HG03469 (cell line): ENCODE measurements around the gene L1TD1.
"Not testable (repeated sequence)": the region's sequence is repeated elsewhere in the genome, so short reads cannot be mapped to it uniquely, and the experiment has no call there.

ENCODE experiments used
- ATAC-seq: cut with Tn5 transposase; IDR thresholded peaks from one replicate; pipeline ENCODE4 v1.9.1; 2021; ENCODE audit warnings: mild to moderate bottlenecking, moderate library complexity, moderate number of reproducible peaks; ENCODE audit not compliant: unreplicated experiment

The L1TD1 gene

DNA sequence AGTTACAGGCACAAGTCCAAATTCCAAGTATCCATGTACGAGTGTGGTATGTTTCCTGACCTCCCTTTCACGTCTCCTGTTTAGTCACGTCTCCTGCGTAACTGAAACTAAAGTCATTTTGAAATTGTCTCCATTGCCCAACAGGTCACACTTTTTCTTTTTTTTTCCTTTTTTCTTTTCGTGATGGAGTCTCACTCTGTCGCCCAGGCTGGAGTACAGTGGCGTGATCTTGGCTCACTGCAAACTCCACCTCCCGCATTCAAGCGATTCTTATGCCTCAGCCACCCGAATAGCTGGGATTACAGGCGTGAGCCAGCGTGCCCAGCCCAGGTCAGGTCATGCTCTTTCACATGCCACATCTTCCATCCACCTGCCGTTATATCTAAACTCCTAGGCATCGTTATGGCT, 38.2 kb downstream of the L1TD1 start:
- ATAC-seq: no peak

DNA sequence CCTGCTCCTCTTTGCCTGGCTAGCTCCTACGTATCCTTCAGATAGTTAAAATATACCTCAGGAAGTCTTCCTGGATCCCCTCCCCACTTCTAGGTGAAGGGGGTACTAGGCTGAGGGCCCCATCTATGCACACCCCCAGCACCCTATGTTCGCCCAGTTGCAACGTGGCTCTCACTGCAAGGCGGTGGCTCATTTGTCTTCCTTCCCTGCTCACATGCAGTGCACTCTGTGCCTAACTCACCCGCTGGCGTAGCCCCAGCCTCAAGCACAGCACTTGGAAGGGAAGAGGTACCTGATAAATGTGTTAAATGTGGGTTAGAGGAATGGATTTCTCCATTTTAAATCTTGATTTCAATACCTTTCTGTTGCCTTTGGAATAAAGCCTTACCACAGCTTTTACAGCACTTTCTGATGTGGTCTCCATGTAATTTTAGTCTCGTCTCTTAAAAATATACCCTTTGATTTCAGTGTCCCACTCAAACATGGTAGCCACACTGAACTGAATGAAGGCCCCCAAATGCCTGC, 39.3 kb downstream of the L1TD1 start:
- no peak for ATAC-seq

DNA sequence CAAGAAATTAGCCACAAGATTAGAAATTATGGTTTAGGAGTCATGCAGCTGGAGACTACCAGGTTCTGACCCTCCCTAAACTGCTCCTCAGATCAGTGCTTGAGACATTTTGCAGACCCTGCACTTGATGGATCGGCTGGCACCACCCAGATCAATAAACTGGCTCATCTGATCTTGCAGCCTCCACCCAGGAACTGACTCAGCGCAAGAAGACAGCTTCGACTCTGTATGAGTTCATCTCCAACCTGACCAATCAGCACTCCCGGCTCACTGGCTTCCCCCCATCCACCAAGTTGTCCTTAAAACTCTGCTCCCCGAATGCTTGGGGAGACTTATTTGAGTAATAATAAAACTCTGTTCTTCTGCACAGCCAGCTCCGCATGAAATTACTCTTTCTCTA, 40.0 kb downstream of the L1TD1 start:
- ATAC-seq: no peak

DNA sequence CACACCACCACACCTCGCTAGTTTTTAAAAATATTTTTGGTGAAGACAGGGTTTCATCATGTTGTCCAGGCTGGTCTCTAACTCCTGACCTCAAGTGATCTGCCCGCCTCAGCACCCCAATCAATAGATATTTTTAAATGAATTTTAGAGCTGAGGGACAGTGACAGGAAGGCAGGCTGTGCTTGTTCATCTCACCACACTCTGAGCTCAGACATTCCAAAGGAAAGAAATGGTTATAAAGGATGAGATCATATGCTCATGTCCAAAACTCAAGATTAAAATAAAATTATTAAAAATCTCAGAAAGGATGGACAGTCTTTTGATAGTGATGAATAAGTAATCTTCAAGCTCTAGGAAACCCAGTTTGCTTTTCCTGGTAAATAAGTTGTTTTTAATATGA, 40.9 kb downstream of the L1TD1 start:
- no peak for ATAC-seq

DNA sequence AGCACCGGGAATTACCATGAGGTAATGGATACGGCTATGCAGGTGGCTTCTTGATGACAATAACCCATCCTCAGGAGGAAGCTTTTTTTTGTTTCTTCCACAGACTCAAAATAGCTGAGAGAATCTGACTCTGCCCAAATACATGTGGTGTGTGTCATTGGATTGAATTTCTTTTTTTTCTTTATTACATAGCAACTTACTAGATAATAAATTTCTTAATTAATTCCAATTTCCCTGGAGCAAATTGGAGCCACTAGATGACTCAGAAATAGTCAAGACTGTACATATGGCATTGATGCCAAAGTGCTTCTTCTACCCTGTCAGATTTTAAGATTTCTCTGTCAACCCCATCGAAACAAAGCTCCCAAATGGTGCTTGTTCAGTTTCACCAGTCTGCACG, 42.7 kb downstream of the L1TD1 start:
- no peak for ATAC-seq

DNA sequence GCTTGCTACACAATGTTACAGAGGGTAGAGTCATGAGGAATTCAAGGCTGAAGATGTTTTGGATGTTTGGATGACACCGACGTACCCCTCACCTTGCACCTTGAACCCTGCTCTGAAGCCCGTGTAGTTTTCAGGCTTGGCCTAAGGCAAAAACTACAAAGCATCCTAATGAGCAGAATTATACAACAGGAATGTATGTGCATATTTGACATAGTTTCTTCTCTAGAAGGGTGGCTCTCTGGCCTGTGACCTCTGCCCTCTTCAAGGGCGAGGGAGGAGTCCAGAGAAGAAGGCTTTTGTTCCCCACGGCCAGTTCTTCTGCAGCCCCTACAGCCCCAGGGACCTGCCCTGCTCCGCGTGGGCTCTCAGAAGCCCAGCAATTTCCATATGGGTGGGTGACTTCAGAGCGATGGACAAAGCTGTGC, 43.3 kb downstream of the L1TD1 start:
- ATAC-seq: no peak

DNA sequence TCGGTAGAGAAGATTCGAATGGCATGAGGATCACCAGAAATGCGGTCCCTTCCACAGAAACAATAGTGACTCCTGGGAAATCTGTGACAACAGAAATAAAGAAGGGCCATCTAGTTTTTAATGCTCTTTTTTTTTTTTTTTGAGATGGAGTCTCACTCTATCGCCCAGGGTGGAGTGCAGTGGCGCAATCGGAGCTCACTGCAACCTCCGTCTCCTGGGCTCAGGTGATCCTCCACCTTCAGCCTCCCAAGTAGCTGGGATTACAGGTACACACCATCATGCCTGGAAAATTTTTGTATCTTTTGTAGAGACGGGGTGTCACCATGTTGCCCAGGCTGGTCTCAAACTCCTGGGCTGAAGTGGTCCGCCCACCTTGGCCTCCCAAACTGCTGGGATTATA, 43.9 kb downstream of the L1TD1 start:
- ATAC-seq: no peak

DNA sequence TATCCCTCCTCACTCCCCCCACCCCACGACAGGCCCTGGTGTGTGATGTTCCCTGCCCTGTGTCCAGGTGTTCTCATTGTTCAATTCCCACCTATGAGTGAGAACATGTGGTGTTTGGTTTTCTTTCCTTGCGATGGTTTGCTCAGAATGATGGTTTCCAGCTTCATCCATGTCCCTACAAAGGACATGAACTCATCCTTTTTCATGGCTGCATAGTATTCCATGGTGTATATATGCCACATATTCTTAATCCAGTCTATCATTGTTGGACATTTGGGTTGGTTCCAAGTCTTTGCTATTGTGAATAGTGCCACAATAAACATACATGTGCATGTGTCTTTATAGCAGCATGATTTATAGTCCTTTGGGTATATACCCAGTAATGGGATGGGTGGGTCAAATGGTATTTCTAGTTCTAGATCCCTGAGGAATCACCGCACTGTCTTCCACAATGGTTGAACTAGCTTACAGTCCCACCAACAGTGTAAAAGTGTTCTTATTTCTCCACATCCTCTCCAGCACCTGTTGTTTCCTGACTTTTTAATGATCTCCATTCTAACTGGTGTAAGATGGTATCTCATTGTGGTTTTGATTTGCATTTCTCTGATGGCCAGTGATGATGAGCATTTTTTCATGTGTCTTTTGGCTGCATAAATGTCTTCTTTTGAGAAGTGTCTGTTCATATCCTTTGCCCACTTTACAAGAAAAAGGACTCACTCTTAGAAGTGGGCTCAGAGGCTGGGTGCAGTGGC, 45.2 kb downstream of the L1TD1 start:
- ATAC-seq: not testable (repeated sequence)

DNA sequence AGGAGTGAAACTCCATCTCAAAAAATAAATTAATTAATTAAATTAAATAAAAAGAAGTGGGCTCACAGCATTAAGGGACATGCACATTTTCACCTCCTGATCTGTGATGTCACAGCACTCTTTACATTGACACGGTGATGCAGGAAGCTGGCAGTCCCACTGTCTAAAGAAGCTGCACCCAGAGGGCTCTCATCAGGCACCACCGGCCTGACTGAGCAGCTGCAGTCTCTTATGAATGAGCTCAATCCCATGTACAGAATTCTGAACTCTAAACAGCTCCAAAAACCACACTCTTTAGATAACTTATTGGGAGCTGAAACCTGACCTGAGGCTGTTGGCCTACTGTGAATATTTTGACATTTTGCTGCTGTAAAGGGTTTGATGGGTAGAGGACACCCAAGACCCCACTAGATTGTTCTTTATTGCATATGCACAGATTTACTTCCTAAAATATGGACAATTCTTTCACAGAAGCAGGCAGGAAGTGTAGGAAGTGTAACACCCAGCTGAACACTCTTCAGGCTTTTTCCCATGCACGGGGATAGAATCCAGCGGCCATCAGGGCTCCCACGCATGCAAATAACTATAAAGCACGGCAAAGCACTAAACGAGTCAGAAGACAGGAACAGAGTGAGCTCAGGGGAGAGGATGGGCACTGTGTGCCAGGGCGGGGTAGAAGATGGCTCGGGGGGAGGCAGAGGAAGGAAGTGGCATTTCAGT, 46.2 kb downstream of the L1TD1 start:
- no peak for ATAC-seq

DNA sequence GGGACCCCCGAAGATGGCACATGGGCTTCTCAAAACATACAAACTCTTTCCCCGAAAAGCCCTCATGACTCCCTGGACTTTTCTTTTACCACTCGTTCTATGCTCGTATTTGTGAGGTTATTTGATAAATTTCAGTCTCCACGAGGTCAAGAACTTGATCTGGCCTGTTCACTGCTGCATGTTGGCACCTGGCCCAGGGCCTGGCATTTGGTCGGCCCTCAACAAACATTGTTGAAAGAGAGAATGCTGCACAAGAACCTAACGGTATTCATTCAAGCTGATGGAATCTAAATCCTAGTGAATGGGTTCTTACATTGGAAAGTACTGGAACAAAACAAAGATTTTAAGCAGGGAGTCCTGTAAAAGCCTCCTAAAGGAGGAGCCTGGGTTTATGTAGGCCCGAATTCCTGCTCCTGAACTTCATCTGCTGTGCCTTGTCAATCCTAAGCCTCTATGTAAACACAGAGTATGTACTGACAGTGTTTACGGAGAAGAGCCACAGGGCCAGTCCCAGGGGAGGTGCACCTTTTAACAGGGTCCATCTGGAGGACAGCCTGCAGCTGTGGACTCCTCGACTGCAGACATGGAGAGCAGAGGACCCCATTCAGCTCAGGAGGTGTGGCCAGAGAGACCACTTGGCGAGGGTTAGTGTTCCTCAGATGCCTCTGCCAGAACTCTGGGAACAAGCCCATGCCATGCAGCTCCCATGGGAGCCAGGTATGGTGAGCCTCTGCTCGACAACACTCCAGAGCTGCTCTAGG, 46.9 kb downstream of the L1TD1 start:
- ATAC-seq: no peak

DNA sequence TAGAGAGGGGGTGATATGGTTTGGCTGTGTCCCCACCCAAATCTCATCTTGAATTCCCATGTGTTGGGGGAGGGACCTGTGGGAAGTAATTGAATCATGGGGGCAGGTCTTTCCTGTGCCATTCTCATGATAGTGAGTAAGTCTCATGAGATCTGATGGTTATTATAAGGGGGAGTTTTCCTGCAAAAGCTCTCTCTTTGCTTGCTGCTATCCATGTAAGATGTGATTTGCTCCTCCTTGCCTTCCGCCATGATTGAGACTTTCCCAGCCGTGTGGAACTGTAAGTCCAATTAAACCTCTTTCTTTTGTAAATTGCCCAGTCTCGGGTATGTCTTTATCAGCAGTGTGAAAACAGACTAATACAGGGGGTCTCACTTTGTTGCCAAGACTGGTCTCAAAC, 49.7 kb downstream of the L1TD1 start:
- ATAC-seq: not testable (repeated sequence)

DNA sequence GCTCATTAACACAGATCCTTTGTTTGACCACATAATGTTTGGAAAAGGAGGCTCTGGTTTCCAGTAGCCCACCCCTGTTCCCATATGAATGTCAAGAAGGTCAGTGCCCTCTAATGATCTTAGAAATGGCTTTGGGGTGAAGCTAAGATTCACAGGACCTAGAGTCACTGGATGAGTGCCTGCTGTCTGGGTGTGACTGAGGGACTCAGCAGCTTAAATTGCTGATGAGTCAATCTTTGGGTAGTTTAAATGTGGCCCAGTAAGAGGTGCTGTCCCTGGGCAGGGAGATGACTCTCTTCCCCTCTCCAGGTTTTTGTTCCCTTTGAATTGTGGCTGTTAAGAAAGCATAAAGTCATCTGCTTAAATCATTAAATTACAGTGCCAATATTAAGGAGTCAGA, 50.6 kb downstream of the L1TD1 start:
- no peak for ATAC-seq

DNA sequence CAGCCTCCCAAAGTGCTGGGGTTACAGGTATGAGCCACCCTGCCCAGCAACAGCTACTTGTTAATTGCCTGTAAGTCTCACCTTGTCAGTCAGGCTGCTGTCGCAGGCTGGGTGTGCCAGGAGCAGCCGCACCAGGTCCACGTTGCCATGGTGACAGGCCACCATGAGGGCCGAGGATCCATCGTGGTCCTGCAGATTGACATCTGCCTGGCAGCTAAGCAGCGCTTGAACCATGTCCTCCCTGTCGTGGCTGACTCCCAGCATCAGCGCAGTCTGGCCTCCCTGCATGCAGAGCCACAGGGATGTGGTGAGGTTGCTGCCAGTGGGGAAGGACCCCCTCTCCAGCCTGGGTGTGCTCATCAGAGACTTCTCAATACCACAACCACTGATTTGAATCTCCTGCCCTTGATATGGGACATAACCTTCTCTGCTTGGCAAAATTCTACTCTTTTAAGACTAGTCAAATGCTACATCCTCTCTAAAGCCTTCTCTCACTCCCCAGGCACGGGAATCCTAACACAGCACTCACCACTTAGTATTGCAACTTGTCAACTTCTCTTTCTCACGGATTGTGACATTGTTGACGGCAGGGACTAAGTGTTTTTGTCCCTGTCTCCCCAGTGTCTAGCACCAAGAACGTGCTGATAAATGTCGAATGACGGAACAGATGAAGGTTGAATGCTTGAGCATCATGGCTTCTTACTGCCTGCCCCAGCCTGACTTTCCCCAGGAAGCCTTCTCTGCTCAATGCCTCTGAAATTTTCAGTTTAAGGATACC, 52.9 kb downstream of the L1TD1 start:
- no peak for ATAC-seq

DNA sequence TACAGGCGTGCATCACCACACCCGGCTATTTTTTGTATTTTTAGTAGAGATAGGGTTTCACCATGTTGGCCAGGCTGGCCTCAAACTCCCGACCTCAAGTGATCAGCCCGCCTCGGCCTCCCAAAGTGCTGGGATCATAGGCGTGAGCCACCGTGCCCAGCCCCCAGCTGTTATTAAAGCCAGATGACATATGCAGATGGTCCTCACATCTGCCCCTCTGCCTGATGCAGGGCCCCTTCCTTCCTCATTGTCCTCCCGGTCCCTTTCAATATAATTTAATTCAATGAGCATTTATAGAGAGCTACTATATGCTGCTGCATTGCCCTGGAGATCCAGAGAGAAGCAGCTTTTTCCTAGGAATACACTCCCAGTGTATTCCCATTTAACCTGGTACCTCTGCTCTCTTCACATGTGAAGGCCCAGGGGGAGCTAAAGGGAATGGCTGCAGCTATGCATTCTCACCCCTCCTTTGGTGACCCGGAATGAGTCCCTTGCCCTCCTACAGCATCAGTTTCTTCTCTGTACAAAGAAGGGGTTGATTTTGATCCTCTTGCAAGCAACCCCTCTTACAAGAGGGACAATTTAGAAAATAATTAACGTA, 55.6 kb downstream of the L1TD1 start:
- ATAC-seq: no peak

DNA sequence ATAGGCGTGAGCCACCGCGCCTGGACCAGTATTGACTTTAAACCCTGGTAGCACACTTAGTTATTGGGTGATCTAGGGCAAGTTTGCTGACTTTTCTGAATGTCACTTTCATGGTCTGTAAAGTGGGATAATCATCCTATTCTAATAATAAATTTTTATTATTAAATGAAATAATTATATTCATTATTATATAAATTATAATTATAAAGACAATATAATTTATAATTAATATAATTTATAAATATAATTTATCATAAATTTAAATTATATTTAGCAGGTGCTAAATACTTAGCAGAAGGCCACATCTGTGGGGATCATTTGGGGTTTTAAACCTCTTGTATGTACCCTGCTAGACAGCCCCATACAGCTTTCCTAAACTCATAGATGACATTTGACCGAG, 64.9 kb downstream of the L1TD1 start:
- no peak for ATAC-seq

DNA sequence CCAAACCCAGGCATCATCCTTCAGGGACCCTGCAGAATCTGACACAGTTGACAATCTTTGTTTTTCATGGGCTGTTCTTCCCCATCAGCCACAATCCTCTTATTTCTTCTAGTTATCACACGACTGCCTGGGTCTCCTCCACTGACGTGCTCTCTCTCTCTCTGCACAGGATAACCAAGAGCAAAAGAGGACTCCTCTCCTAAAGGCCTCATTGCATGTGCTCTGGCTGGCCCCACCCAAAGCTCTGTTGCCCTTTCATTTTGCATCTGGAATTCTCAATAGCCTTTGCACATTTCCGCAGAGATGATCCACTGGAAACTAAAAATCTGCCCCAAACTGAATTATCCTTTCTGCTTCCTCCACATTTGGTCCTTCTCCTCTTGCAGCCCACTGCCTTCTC, 66.0 kb downstream of the L1TD1 start:
- no peak for ATAC-seq
